Measurements from ENCODE around the gene PTPRT. TPM values are rescaled to one million over a fixed set of nuclear protein-coding genes. Genes with fewer than 3 reads are reported as not detected.

The PTPRT gene
- total and polyA plus RNA-seq, 4 donors: 10.7 to 46.1 (median 32.0) TPM

- no peak overlapping the region for H3K27ac ChIP-seq (ENCODE audit: low read depth, low read length)
- no peak overlapping the region for H3K4me3 ChIP-seq (ENCODE audit: low read depth, low read length)
- peaks cover 3% of the 10 kb centered on the region for H3K36me3 ChIP-seq (ENCODE audit: control insufficient read depth, insufficient read depth, low read length)
- no peaks in the 10 kb centered on the region for H3K9me3 ChIP-seq (ENCODE audit: control insufficient read depth, insufficient read depth, low read length)
- peaks cover 9% of the 10 kb centered on the region for H3K4me1 ChIP-seq (ENCODE audit: control insufficient read depth, insufficient read depth, low read length)
- 94% methylated on average over 18 of the region's 19 CpGs for WGBS (ENCODE audit: insufficient coverage)
- H3K27me3 ChIP-seq (ENCODE audit: control insufficient read depth, insufficient read depth, low read length): no peaks in the 10 kb centered on the region
- no peak for DNase-seq (ENCODE audit: low read depth in 4 of 6, low spot score in 6 of 6)
These were observed 717.5 kb downstream of the PTPRT start for GRCh38 chr20:42472198-42472597.

- DNase-seq (ENCODE audit: low read depth in 4 of 6, low spot score in 6 of 6): no peak
- H3K27ac ChIP-seq (ENCODE audit: low read depth, low read length): no peak overlapping the region
- no peaks in the 10 kb centered on the region for H3K4me1 ChIP-seq (ENCODE audit: control insufficient read depth, insufficient read depth, low read length)
- 93% methylated on average over 2 of the region's 2 CpGs for WGBS (ENCODE audit: insufficient coverage)
- no peaks in the 10 kb centered on the region for H3K27me3 ChIP-seq (ENCODE audit: control insufficient read depth, insufficient read depth, low read length)
- no peaks in the 10 kb centered on the region for H3K9me3 ChIP-seq (ENCODE audit: control insufficient read depth, insufficient read depth, low read length)
- H3K4me3 ChIP-seq (ENCODE audit: low read depth, low read length): no peak overlapping the region
- H3K36me3 ChIP-seq (ENCODE audit: control insufficient read depth, insufficient read depth, low read length): no peaks in the 10 kb centered on the region
These were observed 727.6 kb downstream of the PTPRT start for GRCh38 chr20:42461965-42462593.

DNA sequence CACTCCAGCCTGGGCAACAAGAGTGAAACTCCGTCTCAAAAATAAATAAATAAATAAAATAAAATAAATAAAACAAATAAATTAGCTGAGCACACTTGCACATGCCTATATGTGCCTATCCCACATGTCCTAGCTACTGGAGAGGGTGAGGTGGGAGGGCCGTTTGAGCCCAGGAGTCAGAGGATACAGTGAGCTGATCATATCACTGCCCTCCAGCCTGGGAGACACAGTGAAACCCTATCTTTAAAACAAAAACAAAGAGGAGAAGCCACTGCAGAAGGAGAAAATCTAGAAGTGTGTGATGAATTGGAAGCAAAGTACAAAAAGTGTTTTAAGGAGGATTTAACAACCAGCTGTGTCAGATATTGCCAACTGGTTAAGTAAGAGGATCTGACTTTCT is 728.4 kb downstream of the PTPRT start:
- no CpG with 5 or more reads among the region's 2 CpGs for WGBS (ENCODE audit: insufficient coverage)
- DNase-seq (ENCODE audit: low read depth in 4 of 6, low spot score in 6 of 6): no peak
- no peaks in the 10 kb centered on the region for H3K9me3 ChIP-seq (ENCODE audit: control insufficient read depth, insufficient read depth, low read length)
- H3K36me3 ChIP-seq (ENCODE audit: control insufficient read depth, insufficient read depth, low read length): no peaks in the 10 kb centered on the region
- H3K4me3 ChIP-seq (ENCODE audit: low read depth, low read length): no peak overlapping the region
- no peaks in the 10 kb centered on the region for H3K27me3 ChIP-seq (ENCODE audit: control insufficient read depth, insufficient read depth, low read length)
- no peak overlapping the region for H3K27ac ChIP-seq (ENCODE audit: low read depth, low read length)
- no peaks in the 10 kb centered on the region for H3K4me1 ChIP-seq (ENCODE audit: control insufficient read depth, insufficient read depth, low read length)

DNA sequence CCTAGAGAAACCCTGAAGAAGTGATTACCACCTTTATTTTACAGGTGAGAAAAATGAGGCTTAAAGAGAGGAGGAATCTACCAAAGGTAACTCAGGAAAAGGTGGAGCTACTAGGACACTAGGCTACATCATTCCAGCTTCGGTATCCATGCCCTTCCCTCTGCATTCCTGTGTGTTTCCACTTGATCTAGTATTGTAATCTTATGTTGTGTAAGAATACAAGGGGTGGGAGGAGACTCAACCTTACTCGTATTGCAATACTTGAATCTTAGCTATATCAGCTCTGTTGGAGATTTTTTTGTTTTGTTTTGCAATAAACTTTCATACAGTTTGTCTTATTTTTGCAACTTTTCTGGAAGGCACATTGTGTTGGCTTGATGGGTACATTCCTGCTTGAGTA is 742.4 kb downstream of the PTPRT start:
- no CpG with 5 or more reads among the region's 2 CpGs for WGBS (ENCODE audit: insufficient coverage)
- Histone ChIP-seq H3K36me3 (ENCODE audit: control insufficient read depth, insufficient read depth, low read length) (no peaks in the 10 kb centered on the region), H3K27ac (ENCODE audit: low read depth, low read length) (no peak overlapping the region), H3K27me3 (ENCODE audit: control insufficient read depth, insufficient read depth, low read length) (no peaks in the 10 kb centered on the region), H3K4me3 (ENCODE audit: low read depth, low read length) (no peak overlapping the region), H3K9me3 (ENCODE audit: control insufficient read depth, insufficient read depth, low read length) (no peaks in the 10 kb centered on the region), H3K4me1 (ENCODE audit: control insufficient read depth, insufficient read depth, low read length) (no peaks in the 10 kb centered on the region)
- no peak for DNase-seq (ENCODE audit: low read depth in 4 of 6, low spot score in 6 of 6)

GRCh38 chr20:42444799-42445198 is 744.9 kb downstream of the PTPRT start:
- whole genome bisulfite sequencing (ENCODE audit: insufficient coverage): 40% methylated on average over 1 of the region's 3 CpGs
- Histone ChIP-seq H3K27me3 (ENCODE audit: control insufficient read depth, insufficient read depth, low read length) (no peaks in the 10 kb centered on the region), H3K4me3 (ENCODE audit: low read depth, low read length) (no peak overlapping the region), H3K4me1 (ENCODE audit: control insufficient read depth, insufficient read depth, low read length) (peaks cover 8% of the 10 kb centered on the region), H3K9me3 (ENCODE audit: control insufficient read depth, insufficient read depth, low read length) (no peaks in the 10 kb centered on the region), H3K36me3 (ENCODE audit: control insufficient read depth, insufficient read depth, low read length) (no peaks in the 10 kb centered on the region), H3K27ac (ENCODE audit: low read depth, low read length) (no peak overlapping the region)
- DNase-seq (ENCODE audit: low read depth in 4 of 6, low spot score in 6 of 6): no peak

GRCh38 chr20:42443200-42443599 is 746.5 kb downstream of the PTPRT start:
- Histone ChIP-seq H3K4me1 (ENCODE audit: control insufficient read depth, insufficient read depth, low read length) (peaks cover 8% of the 10 kb centered on the region), H3K36me3 (ENCODE audit: control insufficient read depth, insufficient read depth, low read length) (no peaks in the 10 kb centered on the region), H3K9me3 (ENCODE audit: control insufficient read depth, insufficient read depth, low read length) (no peaks in the 10 kb centered on the region), H3K4me3 (ENCODE audit: low read depth, low read length) (no peak overlapping the region), H3K27ac (ENCODE audit: low read depth, low read length) (no peak overlapping the region), H3K27me3 (ENCODE audit: control insufficient read depth, insufficient read depth, low read length) (no peaks in the 10 kb centered on the region)
- DNase-seq (ENCODE audit: low read depth in 4 of 6, low spot score in 6 of 6): no peak
- 70% methylated on average over 2 of the region's 4 CpGs for WGBS (ENCODE audit: insufficient coverage)

DNA sequence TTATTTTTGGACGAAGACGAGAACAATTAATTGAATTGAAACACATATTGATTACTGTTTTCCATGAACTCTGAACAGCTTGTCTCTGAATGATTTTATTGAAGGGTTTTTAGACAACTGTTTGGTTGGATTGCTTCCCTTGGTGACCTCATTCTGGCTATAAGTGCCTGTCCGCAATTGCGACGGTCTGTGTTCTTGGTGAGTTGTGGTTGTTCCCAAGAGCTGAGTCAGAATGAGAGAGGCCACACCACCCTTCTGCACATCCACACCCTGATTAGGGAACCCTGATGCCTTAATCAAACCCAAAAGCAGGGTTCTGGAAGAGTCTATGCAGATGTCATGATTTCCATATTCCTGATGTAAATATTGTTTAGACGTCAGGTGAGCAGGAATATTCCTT is 747.0 kb downstream of the PTPRT start:
- no peaks in the 10 kb centered on the region for H3K9me3 ChIP-seq (ENCODE audit: control insufficient read depth, insufficient read depth, low read length)
- no peak for DNase-seq (ENCODE audit: low read depth in 4 of 6, low spot score in 6 of 6)
- no peaks in the 10 kb centered on the region for H3K36me3 ChIP-seq (ENCODE audit: control insufficient read depth, insufficient read depth, low read length)
- H3K4me3 ChIP-seq (ENCODE audit: low read depth, low read length): no peak overlapping the region
- H3K27ac ChIP-seq (ENCODE audit: low read depth, low read length): no peak overlapping the region
- WGBS (ENCODE audit: insufficient coverage): 40% methylated on average over 2 of the region's 6 CpGs
- peaks cover 8% of the 10 kb centered on the region for H3K4me1 ChIP-seq (ENCODE audit: control insufficient read depth, insufficient read depth, low read length)
- H3K27me3 ChIP-seq (ENCODE audit: control insufficient read depth, insufficient read depth, low read length): no peaks in the 10 kb centered on the region

DNA sequence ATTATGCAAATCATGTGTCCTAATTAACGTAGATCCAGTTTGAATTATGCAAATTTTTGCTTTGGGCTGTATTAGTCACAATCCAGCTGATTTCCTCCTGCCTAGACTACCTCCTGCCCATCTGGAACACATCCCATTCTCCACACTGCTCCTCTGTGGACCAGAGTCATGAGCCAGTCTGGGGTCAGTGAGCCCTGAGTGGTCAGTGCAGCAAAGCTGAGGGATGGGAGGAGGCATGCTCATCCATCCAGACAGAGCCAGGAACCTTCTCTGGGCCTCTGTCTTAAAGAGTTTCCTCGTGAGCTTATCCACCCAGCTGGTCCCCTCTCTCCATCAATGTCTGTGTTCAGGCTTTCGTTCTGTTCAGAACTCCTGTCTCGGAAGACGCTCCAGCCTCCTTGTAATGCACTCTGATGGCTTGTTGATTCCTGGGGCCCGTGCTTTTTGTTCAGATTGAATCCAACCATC is 747.8 kb downstream of the PTPRT start:
- Histone ChIP-seq H3K27ac (ENCODE audit: low read depth, low read length) (no peak overlapping the region), H3K9me3 (ENCODE audit: control insufficient read depth, insufficient read depth, low read length) (no peaks in the 10 kb centered on the region), H3K4me1 (ENCODE audit: control insufficient read depth, insufficient read depth, low read length) (peaks cover 8% of the 10 kb centered on the region), H3K4me3 (ENCODE audit: low read depth, low read length) (no peak overlapping the region), H3K36me3 (ENCODE audit: control insufficient read depth, insufficient read depth, low read length) (no peaks in the 10 kb centered on the region), H3K27me3 (ENCODE audit: control insufficient read depth, insufficient read depth, low read length) (no peaks in the 10 kb centered on the region)
- DNase-seq (ENCODE audit: low read depth in 4 of 6, low spot score in 6 of 6): peak in 2 of 6 donors; percentile 71 to 75
- WGBS (ENCODE audit: insufficient coverage): 57% methylated on average over 5 of the region's 6 CpGs

- Histone ChIP-seq H3K4me3 (ENCODE audit: low read depth, low read length) (no peak overlapping the region), H3K27me3 (ENCODE audit: control insufficient read depth, insufficient read depth, low read length) (no peaks in the 10 kb centered on the region), H3K27ac (ENCODE audit: low read depth, low read length) (no peak overlapping the region), H3K9me3 (ENCODE audit: control insufficient read depth, insufficient read depth, low read length) (no peaks in the 10 kb centered on the region), H3K36me3 (ENCODE audit: control insufficient read depth, insufficient read depth, low read length) (no peaks in the 10 kb centered on the region), H3K4me1 (ENCODE audit: control insufficient read depth, insufficient read depth, low read length) (peaks cover 8% of the 10 kb centered on the region)
- WGBS (ENCODE audit: insufficient coverage): 65% methylated on average over 10 of the region's 11 CpGs
- no peak for DNase-seq (ENCODE audit: low read depth in 4 of 6, low spot score in 6 of 6)
These were observed 748.4 kb downstream of the PTPRT start for GRCh38 chr20:42441196-42441863.

DNA sequence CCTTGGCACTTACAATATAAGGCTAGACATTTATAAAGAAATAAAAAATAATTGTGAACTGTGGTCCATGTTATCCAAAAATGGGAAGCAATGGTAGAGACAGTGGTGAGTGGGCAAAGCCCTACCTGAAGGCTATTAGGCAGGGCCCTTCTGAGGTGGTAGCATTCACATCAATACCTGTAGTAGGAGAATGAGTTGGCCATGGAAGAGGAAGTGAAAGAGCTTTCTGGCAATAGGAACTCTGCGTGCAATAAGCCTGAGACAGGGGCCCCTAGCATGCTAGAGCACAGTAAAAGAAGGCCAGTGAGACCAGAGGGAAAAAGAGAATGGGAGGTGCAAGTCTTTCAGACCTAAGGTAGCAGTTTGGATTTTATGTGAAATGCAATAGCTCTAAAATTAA is 754.5 kb downstream of the PTPRT start:
- H3K36me3 ChIP-seq (ENCODE audit: control insufficient read depth, insufficient read depth, low read length): no peaks in the 10 kb centered on the region
- no peaks in the 10 kb centered on the region for H3K27me3 ChIP-seq (ENCODE audit: control insufficient read depth, insufficient read depth, low read length)
- no peak overlapping the region for H3K4me3 ChIP-seq (ENCODE audit: low read depth, low read length)
- DNase-seq (ENCODE audit: low read depth in 4 of 6, low spot score in 6 of 6): no peak
- no peaks in the 10 kb centered on the region for H3K4me1 ChIP-seq (ENCODE audit: control insufficient read depth, insufficient read depth, low read length)
- H3K27ac ChIP-seq (ENCODE audit: low read depth, low read length): no peak overlapping the region
- 100% methylated on average over 1 of the region's 1 CpG for WGBS (ENCODE audit: insufficient coverage)
- no peaks in the 10 kb centered on the region for H3K9me3 ChIP-seq (ENCODE audit: control insufficient read depth, insufficient read depth, low read length)

Measured in spinal cord (tissue), 10 donors.